SK-N-SH treated with all-trans-retinoic acid at 6 μM for 48 hours (cell line): Measurements from ENCODE around the gene HPN.

Source experiments
- ISL1 ChIP-seq: fragments of 250-450 bp; sonication (Bioruptor Pico); IDR thresholded peaks from 2 replicates; pipeline ENCODE4 v2.1.2; 2022; ENCODE audit warnings: mild to moderate bottlenecking, moderate library complexity
- OSR1 ChIP-seq: fragments of 250-450 bp; sonication (Bioruptor Pico); IDR thresholded peaks from 2 replicates; pipeline ENCODE4 v1.8.0; 2022; ENCODE audit warnings: moderate library complexity, mild to moderate bottlenecking, inconsistent platforms
- TSHZ2 ChIP-seq: fragments of 250-450 bp; sonication (Bioruptor Pico); IDR thresholded peaks from 2 replicates; pipeline ENCODE4 v1.5.0; 2020; ENCODE audit warnings: mild to moderate bottlenecking, moderate library complexity
- ZC3H10 ChIP-seq: fragments of 250-450 bp; sonication (Bioruptor Pico); IDR thresholded peaks from 2 replicates; pipeline ENCODE4 v1.5.1; 2021; ENCODE audit warnings: mild to moderate bottlenecking, moderate library complexity
- ZNF565 ChIP-seq: fragments of 450-650 bp; formaldehyde crosslinking; conservative IDR thresholded peaks from 2 replicates; pipeline ENCODE4 v1.5.0; 2020; ENCODE audit warnings: low read depth, mild to moderate bottlenecking, moderate library complexity
- TF ChIP-seq, protein P1 (sequence below): fragments of 250-450 bp; sonication (Bioruptor Pico); IDR thresholded peaks from 2 replicates; pipeline ENCODE4 v1.8.0; 2020; ENCODE audit warnings: mild to moderate bottlenecking, moderate library complexity, borderline replicate concordance
- TF ChIP-seq, protein P2 (sequence below): fragments of 250-450 bp; sonication (Bioruptor Pico); IDR thresholded peaks from 2 replicates; pipeline ENCODE4 v1.5.1; 2021; ENCODE audit warnings: mild to moderate bottlenecking, moderate library complexity

GRCh38 chr19:34994286-34994642 lies 47.3 kb upstream of the HPN start:
- TF ChIP-seq ISL1 (no peak), ZC3H10 (CRISPR knock-in tag) (no peak), OSR1 (CRISPR knock-in tag) (no peak), ZNF565 (CRISPR knock-in tag) (no peak), TSHZ2 (CRISPR knock-in tag) (no peak)
- TF ChIP-seq, protein P1, sequence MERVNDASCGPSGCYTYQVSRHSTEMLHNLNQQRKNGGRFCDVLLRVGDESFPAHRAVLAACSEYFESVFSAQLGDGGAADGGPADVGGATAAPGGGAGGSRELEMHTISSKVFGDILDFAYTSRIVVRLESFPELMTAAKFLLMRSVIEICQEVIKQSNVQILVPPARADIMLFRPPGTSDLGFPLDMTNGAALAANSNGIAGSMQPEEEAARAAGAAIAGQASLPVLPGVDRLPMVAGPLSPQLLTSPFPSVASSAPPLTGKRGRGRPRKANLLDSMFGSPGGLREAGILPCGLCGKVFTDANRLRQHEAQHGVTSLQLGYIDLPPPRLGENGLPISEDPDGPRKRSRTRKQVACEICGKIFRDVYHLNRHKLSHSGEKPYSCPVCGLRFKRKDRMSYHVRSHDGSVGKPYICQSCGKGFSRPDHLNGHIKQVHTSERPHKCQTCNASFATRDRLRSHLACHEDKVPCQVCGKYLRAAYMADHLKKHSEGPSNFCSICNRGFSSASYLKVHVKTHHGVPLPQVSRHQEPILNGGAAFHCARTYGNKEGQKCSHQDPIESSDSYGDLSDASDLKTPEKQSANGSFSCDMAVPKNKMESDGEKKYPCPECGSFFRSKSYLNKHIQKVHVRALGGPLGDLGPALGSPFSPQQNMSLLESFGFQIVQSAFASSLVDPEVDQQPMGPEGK (CRISPR knock-in tag), result no peak
- TF ChIP-seq, protein P2, sequence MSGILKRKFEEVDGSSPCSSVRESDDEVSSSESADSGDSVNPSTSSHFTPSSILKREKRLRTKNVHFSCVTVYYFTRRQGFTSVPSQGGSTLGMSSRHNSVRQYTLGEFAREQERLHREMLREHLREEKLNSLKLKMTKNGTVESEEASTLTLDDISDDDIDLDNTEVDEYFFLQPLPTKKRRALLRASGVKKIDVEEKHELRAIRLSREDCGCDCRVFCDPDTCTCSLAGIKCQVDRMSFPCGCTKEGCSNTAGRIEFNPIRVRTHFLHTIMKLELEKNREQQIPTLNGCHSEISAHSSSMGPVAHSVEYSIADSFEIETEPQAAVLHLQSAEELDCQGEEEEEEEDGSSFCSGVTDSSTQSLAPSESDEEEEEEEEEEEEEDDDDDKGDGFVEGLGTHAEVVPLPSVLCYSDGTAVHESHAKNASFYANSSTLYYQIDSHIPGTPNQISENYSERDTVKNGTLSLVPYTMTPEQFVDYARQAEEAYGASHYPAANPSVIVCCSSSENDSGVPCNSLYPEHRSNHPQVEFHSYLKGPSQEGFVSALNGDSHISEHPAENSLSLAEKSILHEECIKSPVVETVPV (CRISPR knock-in tag), result no peak
